Measurements from ENCODE around the gene IL19. TPM values are rescaled to one million over a fixed set of nuclear protein-coding genes. Genes with fewer than 3 reads are reported as not detected.
A peak's percentile ranks its signal among the peaks of the same experiment; 100 is the strongest.

The IL19 gene
- total and polyA plus RNA-seq, 4 donors, result 0.10 to 0.68 (median 0.12) TPM; not detected in 1

GRCh38 chr1:206794294-206794908, 23.8 kb downstream of the IL19 start:
- Histone ChIP-seq H3K4me1 (ENCODE audit: control insufficient read depth in 5 of 5, insufficient read depth in 5 of 5, low read length in 5 of 5) (no peaks in the 10 kb centered on the region), H3K27me3 (ENCODE audit: control insufficient read depth in 3 of 3, insufficient read depth in 3 of 3, low read length in 2 of 3) (no peaks in the 10 kb centered on the region), H3K36me3 (ENCODE audit: control insufficient read depth in 4 of 4, insufficient read depth in 4 of 4, low read length in 4 of 4) (no peaks in the 10 kb centered on the region), H3K9me3 (ENCODE audit: control insufficient read depth in 4 of 4, insufficient read depth in 3 of 4, low read length in 3 of 4) (peaks cover 0 to 1% (median 0%) of the 10 kb centered on the region in 4 donors), H3K27ac (ENCODE audit: low read depth in 1 of 2, low read length in 1 of 2) (no peak overlapping the region), H3K9ac (ENCODE audit: insufficient read depth in 1 of 2, low read length in 2 of 2) (no peak overlapping the region), H3K4me3 (no peak overlapping the region)
- ATAC-seq (ENCODE audit: insufficient read depth, low FRiP score) (no peak), DNase-seq (no peak)
- no peak for TF ChIP-seq CTCF (IDR thresholded peaks at IDR 0.05; ENCODE audit: control extremely low read depth, extremely low read depth)
- 91% methylated on average over 11 of the region's 11 CpGs for WGBS, 2 donors

- H3K36me3 ChIP-seq (ENCODE audit: control insufficient read depth in 4 of 4, insufficient read depth in 4 of 4, low read length in 4 of 4), result no peaks in the 10 kb centered on the region
- H3K4me3 ChIP-seq, result no peak overlapping the region
- TF ChIP-seq CTCF (IDR thresholded peaks at IDR 0.05; ENCODE audit: control extremely low read depth, extremely low read depth), result no peak
- no peak for DNase-seq
- WGBS, 2 donors, result 88 to 89% methylated on average over 3 of the region's 3 CpGs
- H3K9me3 ChIP-seq (ENCODE audit: control insufficient read depth in 4 of 4, insufficient read depth in 3 of 4, low read length in 3 of 4), result peaks cover 0 to 3% (median 0%) of the 10 kb centered on the region in 4 donors
- H3K27me3 ChIP-seq (ENCODE audit: control insufficient read depth in 3 of 3, insufficient read depth in 3 of 3, low read length in 2 of 3), result no peaks in the 10 kb centered on the region
- H3K9ac ChIP-seq (ENCODE audit: insufficient read depth in 1 of 2, low read length in 2 of 2), result no peak overlapping the region
- H3K4me1 ChIP-seq (ENCODE audit: control insufficient read depth in 5 of 5, insufficient read depth in 5 of 5, low read length in 5 of 5), result no peaks in the 10 kb centered on the region
- no peak overlapping the region for H3K27ac ChIP-seq (ENCODE audit: low read depth in 1 of 2, low read length in 1 of 2)
- no peak for ATAC-seq (ENCODE audit: insufficient read depth, low FRiP score)
Observed at GRCh38 chr1:206796116-206796515, 25.5 kb downstream of the IL19 start.

DNA sequence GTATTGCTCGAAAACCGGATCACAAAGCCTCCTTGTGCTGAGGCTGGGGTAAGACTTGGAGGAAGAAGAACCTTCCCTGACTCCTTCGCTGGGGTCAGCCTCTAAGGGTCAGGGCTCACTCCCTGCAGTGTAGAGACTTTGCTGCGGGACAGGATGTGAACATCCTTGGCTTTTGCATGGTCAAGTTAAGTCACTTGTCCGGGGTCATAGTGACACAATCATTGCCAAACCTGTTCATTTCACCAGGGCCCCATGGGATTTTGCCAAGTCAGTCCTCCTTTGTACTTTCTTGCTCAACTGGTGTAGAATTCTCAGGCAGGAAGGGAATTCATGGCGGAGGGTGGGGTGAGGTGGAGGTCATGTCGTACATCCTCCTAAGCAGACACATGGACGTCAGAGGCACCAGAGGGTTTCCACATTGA, 26.4 kb downstream of the IL19 start:
- Histone ChIP-seq H3K36me3 (ENCODE audit: control insufficient read depth in 4 of 4, insufficient read depth in 4 of 4, low read length in 4 of 4) (no peaks in the 10 kb centered on the region), H3K9ac (ENCODE audit: insufficient read depth in 1 of 2, low read length in 2 of 2) (no peak overlapping the region), H3K4me3 (no peak overlapping the region), H3K27me3 (ENCODE audit: control insufficient read depth in 3 of 3, insufficient read depth in 3 of 3, low read length in 2 of 3) (no peaks in the 10 kb centered on the region), H3K9me3 (ENCODE audit: control insufficient read depth in 4 of 4, insufficient read depth in 3 of 4, low read length in 3 of 4) (peaks cover 0 to 3% (median 0%) of the 10 kb centered on the region in 4 donors), H3K4me1 (ENCODE audit: control insufficient read depth in 5 of 5, insufficient read depth in 5 of 5, low read length in 5 of 5) (no peaks in the 10 kb centered on the region), H3K27ac (ENCODE audit: low read depth in 1 of 2, low read length in 1 of 2) (no peak overlapping the region)
- peak; percentile 43 for ATAC-seq (ENCODE audit: insufficient read depth, low FRiP score)
- DNase-seq, result no peak
- WGBS, 2 donors, result 56 to 67% methylated on average over 8 of the region's 8 CpGs
- no peak for TF ChIP-seq CTCF (IDR thresholded peaks at IDR 0.05; ENCODE audit: control extremely low read depth, extremely low read depth)

Data from lung (tissue), 12 donors.